Measurements from ENCODE around the gene ABHD12B.
"Not testable (repeated sequence)": the region's sequence is repeated elsewhere in the genome, so short reads cannot be mapped to it uniquely, and the experiment has no call there.

The ABHD12B gene

GRCh38 chr14:50897658-50898175, 25.9 kb downstream of the ABHD12B start:
- no peak for DNase-seq

- no peak for DNase-seq
Observed at GRCh38 chr14:50901361-50901760, 29.5 kb downstream of the ABHD12B start.

GRCh38 chr14:50904719-50905118, 32.9 kb downstream of the ABHD12B start:
- DNase-seq, result no peak

- DNase-seq, result no peak
Observed at GRCh38 chr14:50906326-50907065, 34.6 kb downstream of the ABHD12B start.

- DNase-seq, result no peak
Observed at GRCh38 chr14:50910495-50911420, 38.9 kb downstream of the ABHD12B start.

- no peak for DNase-seq
Observed at GRCh38 chr14:50917449-50917848, 45.6 kb downstream of the ABHD12B start.

GRCh38 chr14:50919524-50919923, 47.7 kb downstream of the ABHD12B start:
- not testable (repeated sequence) for DNase-seq

GRCh38 chr14:50920482-50921230, 48.8 kb downstream of the ABHD12B start:
- no peak for DNase-seq

GRCh38 chr14:50922803-50923202, 51.0 kb downstream of the ABHD12B start:
- DNase-seq, result no peak

GRCh38 chr14:50924236-50924635, 52.4 kb downstream of the ABHD12B start:
- DNase-seq, result no peak

- no peak for DNase-seq
Observed at GRCh38 chr14:50924843-50925242, 53.0 kb downstream of the ABHD12B start.

- no peak for DNase-seq
Observed at GRCh38 chr14:50926851-50927386, 55.1 kb downstream of the ABHD12B start.

GRCh38 chr14:50928002-50928635, 56.3 kb downstream of the ABHD12B start:
- no peak for DNase-seq

GRCh38 chr14:50929506-50929905, 57.7 kb downstream of the ABHD12B start:
- no peak for DNase-seq

GRCh38 chr14:50931559-50931958, 59.7 kb downstream of the ABHD12B start:
- DNase-seq, result no peak

- no peak for DNase-seq
Observed at GRCh38 chr14:50932156-50932555, 60.3 kb downstream of the ABHD12B start.

GRCh38 chr14:50932592-50933495, 61.0 kb downstream of the ABHD12B start:
- no peak for DNase-seq

- DNase-seq, result no peak
Observed at GRCh38 chr14:50935126-50936015, 63.5 kb downstream of the ABHD12B start.

- DNase-seq, result no peak
Observed at GRCh38 chr14:50936016-50936340, 64.1 kb downstream of the ABHD12B start.

- no peak for DNase-seq
Observed at GRCh38 chr14:50936882-50937281, 65.0 kb downstream of the ABHD12B start.
